Measurements from ENCODE around the gene GPHN. TPM values are rescaled to one million over a fixed set of nuclear protein-coding genes. Genes with fewer than 3 reads are reported as not detected.

GPHN gene
- total and polyA plus RNA-seq, 10 of the 15 experiments (the other 5 are each of a cell fraction or from before 2014, with no cell fraction given) = 22.3 to 48.8 (median 33.1) TPM

- no peak overlapping the region for H3K9ac ChIP-seq (ENCODE audit: control insufficient read depth, insufficient read depth, low read length)
- SMC1A ChIA-PET (ENCODE audit: uncharacterized antibody, unreplicated experiment) = interaction anchor here (1.6 kb wide), 1 partner anchor 29 kb away, joined by 3 read pairs; no protein-coding TSS in a partner anchor
- H3K27ac ChIP-seq (ENCODE audit: control insufficient read depth, insufficient read depth) = no peak overlapping the region
- no peak overlapping the region for H3K4me2 ChIP-seq (ENCODE audit: control insufficient read depth, insufficient read depth)
- intact Hi-C loops (cut with micrococcal nuclease; ENCODE audit: unreplicated experiment) = no loop called here
- no peaks in the 10 kb centered on the region for H4K20me1 ChIP-seq (ENCODE audit: control insufficient read depth, insufficient read depth)
- H2AFZ ChIP-seq (ENCODE audit: control insufficient read depth, low read depth, low read length) = no peak overlapping the region
- peaks cover 9% of the 10 kb centered on the region; the same call in 2 of the 3 replicates for H3K9me3 ChIP-seq (replicated peaks; ENCODE audit: control insufficient read depth, insufficient read depth, low read length)
- peaks cover 0 to 3% of the 10 kb centered on the region in 2 experiments; a peak in 3 of 4 replicates for H3K36me3 ChIP-seq (ENCODE audit: control insufficient read depth in 2 of 2, insufficient read depth in 2 of 2, low read length in 1 of 2)
- H3K4me3 ChIP-seq = no peak overlapping the region
- DNase-seq (ENCODE audit: low read depth, low spot score) (no peak), ATAC-seq (no peak), FAIRE-seq (no peak)
- RAD21 ChIA-PET (ENCODE audit: unreplicated experiment) = no interaction called here
- 100% methylated on average over 2 of the region's 2 CpGs for WGBS (ENCODE audit: insufficient coverage, insufficient replicate concordance, low lambda C conversion rate, missing lambda C conversion rate)
- TF ChIP-seq CBX5 (IDR thresholded peaks at IDR 0.05; ENCODE audit: low read depth) = peak; percentile 86; the same call in 1 of the 2 replicates
- no peak for TF ChIP-seq IRF5 (IDR thresholded peaks at IDR 0.05; ENCODE audit: borderline replicate concordance)
- no peak for TF ChIP-seq ZNF207 (IDR thresholded peaks at IDR 0.05; ENCODE audit: borderline replicate concordance)
- H3K4me1 ChIP-seq (ENCODE audit: control insufficient read depth, insufficient read depth, low read length) = no peaks in the 10 kb centered on the region
- no TSS peak for BruUV-seq (replicated peaks)
- H3K79me2 ChIP-seq (ENCODE audit: control insufficient read depth, insufficient read depth, low read length) = no peaks in the 10 kb centered on the region
- in situ Hi-C loops (cut with MboI) = no loop called here
- H3K27me3 ChIP-seq (replicated peaks in 1 of 2; ENCODE audit: control insufficient read depth in 2 of 2, insufficient read depth in 2 of 2, low read length in 1 of 2) = no peaks in the 10 kb centered on the region
- POLR2A ChIA-PET = no interaction called here
- CTCF ChIA-PET = no interaction called here
Observed at GRCh38 chr14:66815687-66816086, 307.7 kb downstream of the GPHN start.

DNA sequence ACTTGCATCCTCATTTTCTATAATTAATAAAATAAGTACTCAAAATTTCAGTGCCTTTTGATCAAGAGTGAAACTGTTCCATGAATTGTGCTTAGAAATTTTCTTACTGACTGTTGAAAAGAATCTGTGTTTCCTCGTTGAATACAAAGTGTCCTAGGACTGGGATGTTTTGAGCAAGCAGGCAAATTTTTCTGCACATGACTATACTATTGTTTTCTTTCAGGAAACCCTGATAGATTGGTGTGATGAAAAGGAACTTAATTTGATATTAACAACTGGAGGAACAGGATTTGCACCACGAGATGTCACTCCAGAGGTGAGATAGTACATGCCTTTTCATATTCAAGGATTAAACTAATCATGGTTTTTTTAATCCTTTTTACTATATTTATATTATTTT, 316.3 kb downstream of the GPHN start:
- no TSS peak for BruUV-seq (replicated peaks)
- SMC1A ChIA-PET (ENCODE audit: uncharacterized antibody, unreplicated experiment) = no interaction called here
- FAIRE-seq = no peak
- intact Hi-C loops (cut with micrococcal nuclease; ENCODE audit: unreplicated experiment) = no loop called here
- no peak for TF ChIP-seq NFYA (IDR thresholded peaks at IDR 0.05; ENCODE audit: borderline replicate concordance, low read depth, low read length)
- TF ChIP-seq POU2F2 (IDR thresholded peaks at IDR 0.05; ENCODE audit: borderline replicate concordance, low read depth, low read length) = no peak
- TF ChIP-seq NR2C1 (IDR thresholded peaks at IDR 0.05) = no peak
- TF ChIP-seq EGR1 (IDR thresholded peaks at IDR 0.05; ENCODE audit: borderline replicate concordance in 1 of 2, low read depth in 2 of 2, low read length in 2 of 2) = no peak
- no peak for TF ChIP-seq TCF3 (IDR thresholded peaks at IDR 0.05; ENCODE audit: borderline replicate concordance, insufficient read depth, low read depth, low read length)
- TF ChIP-seq SMC3 (IDR thresholded peaks at IDR 0.05; ENCODE audit: borderline replicate concordance, low read length) = no peak
- TF ChIP-seq IRF3 (IDR thresholded peaks at IDR 0.05) = no peak
- TF ChIP-seq ASH2L (IDR thresholded peaks at IDR 0.05; ENCODE audit: borderline replicate concordance, low read depth) = no peak
- TF ChIP-seq SRF (IDR thresholded peaks at IDR 0.05; ENCODE audit: low read depth in 2 of 2, low read length in 2 of 2) = no peak
- TF ChIP-seq HSF1 (IDR thresholded peaks at IDR 0.05; ENCODE audit: low read depth, low read length) = no peak
- no peak for TF ChIP-seq YBX1 (IDR thresholded peaks at IDR 0.05)
- in situ Hi-C loops (cut with MboI) = no loop called here
- ATAC-seq = no peak
- no peak overlapping the region for H3K4me2 ChIP-seq (ENCODE audit: control insufficient read depth, insufficient read depth)
- no peak overlapping the region for H3K4me3 ChIP-seq
- H4K20me1 ChIP-seq (ENCODE audit: control insufficient read depth, insufficient read depth) = no peaks in the 10 kb centered on the region
- H3K9me3 ChIP-seq (replicated peaks; ENCODE audit: control insufficient read depth, insufficient read depth, low read length) = no peaks in the 10 kb centered on the region
- H3K27ac ChIP-seq (ENCODE audit: control insufficient read depth, insufficient read depth) = no peak overlapping the region
- no peaks in the 10 kb centered on the region for H3K27me3 ChIP-seq (replicated peaks in 1 of 2; ENCODE audit: control insufficient read depth in 2 of 2, insufficient read depth in 2 of 2, low read length in 1 of 2)
- RAD21 ChIA-PET (ENCODE audit: unreplicated experiment) = no interaction called here
- no peak overlapping the region for H3K9ac ChIP-seq (ENCODE audit: control insufficient read depth, insufficient read depth, low read length)
- H3K4me1 ChIP-seq (ENCODE audit: control insufficient read depth, insufficient read depth, low read length) = no peaks in the 10 kb centered on the region
- WGBS (ENCODE audit: insufficient coverage, insufficient replicate concordance, low lambda C conversion rate, missing lambda C conversion rate) = 76% methylated on average over 2 of the region's 2 CpGs
- CTCF ChIA-PET = no interaction called here
- H2AFZ ChIP-seq (ENCODE audit: control insufficient read depth, low read depth, low read length) = no peak overlapping the region
- POLR2A ChIA-PET = no interaction called here
- DNase-seq (ENCODE audit: low read depth, low spot score) = no peak
- H3K79me2 ChIP-seq (ENCODE audit: control insufficient read depth, insufficient read depth, low read length) = no peaks in the 10 kb centered on the region
- no peaks in the 10 kb centered on the region for H3K36me3 ChIP-seq (ENCODE audit: control insufficient read depth in 2 of 2, insufficient read depth in 2 of 2, low read length in 1 of 2)
